Inflammatory macrophage treated with lipopolysaccharide for 4 hours (primary cell): ENCODE results near the gene DBP.
"Not testable (repeated sequence)": the region's sequence is repeated elsewhere in the genome, so short reads cannot be mapped to it uniquely, and the experiment has no call there.

Source experiments
- DNase-seq: peaks from one replicate; pipeline ENCODE4 v3.0.0-alpha.2; 2020

The DBP gene

DNA sequence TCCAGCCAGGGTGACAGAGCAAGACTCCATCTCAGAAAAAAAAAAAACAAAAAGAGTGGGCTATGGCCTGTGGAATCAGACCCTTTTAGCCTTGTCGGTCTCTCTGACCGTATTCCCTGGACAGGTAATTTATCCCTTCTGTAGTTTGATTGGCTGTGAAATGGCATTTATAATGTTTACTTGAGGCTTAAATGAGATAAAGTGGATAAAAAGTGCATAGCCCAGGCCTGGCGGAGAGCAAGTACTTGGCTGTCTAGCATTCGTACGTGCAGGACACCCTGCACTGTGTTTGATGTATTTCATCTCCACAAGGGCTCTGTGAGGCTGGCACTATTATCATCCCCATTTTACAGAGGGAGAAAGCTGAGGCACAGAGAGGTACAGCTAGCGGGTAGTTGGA, 28.6 kb upstream of the DBP start:
- DNase-seq: no peak

DNA sequence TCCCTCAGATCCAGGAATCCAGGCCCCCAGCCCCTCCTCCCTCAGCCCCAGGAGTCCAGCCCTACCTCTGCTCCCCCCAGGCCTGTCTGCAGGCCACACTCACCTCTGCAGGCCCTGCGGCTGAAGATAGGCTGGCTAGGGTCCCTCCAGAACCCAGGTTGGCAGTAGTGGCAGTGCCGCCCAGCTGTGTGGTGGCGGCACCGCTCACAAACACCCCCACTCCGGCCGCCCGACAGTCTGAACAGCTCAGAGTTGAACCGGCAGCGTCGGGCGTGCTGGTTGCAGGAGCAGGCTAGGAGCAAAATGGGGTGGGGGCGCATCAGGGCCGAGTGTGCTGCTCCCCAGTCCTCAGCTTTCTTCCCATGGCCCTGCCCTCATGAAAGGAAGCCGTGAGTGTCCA, 27.3 kb upstream of the DBP start:
- no peak for DNase-seq

DNA sequence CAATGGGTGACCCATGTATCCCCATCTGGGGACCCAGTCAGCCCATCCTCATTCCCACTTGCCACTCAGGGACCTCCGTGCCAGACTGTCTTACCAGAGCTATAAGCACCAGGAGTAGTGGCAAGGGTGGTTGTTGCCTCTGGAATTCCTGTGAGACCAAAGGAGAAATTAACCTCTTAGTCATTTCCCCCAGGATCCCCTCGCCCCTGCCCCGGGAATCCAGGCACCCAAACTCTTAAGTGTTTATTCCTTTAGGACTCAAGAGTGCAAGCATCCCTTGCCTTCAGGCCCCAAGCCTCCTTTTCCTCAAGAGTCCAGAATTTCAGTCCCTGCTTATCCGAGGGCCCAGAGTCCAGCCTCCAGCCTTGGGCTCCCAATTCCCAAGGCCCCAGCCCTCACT, 26.5 kb upstream of the DBP start:
- DNase-seq: no peak

DNA sequence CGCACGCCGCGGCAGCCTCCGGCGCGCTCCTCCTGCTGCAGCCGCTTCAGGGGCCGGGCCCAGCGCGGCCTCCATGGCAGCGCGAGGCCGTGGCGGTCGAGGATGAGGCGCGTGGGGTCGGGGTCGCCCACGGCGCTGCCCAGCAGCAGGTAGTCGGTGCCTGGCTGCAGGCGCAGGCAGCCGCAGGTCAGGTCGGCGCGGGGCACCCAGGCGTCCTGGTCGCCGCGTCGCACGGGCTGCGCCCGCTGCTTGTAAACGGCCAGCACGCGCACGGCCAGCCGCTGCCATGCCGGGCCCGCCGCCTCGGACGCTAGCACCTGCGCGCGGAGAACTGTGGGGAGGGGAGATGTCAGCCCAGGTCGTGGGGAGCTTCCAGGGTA, 24.5 kb upstream of the DBP start:
- DNase-seq: no peak

DNA sequence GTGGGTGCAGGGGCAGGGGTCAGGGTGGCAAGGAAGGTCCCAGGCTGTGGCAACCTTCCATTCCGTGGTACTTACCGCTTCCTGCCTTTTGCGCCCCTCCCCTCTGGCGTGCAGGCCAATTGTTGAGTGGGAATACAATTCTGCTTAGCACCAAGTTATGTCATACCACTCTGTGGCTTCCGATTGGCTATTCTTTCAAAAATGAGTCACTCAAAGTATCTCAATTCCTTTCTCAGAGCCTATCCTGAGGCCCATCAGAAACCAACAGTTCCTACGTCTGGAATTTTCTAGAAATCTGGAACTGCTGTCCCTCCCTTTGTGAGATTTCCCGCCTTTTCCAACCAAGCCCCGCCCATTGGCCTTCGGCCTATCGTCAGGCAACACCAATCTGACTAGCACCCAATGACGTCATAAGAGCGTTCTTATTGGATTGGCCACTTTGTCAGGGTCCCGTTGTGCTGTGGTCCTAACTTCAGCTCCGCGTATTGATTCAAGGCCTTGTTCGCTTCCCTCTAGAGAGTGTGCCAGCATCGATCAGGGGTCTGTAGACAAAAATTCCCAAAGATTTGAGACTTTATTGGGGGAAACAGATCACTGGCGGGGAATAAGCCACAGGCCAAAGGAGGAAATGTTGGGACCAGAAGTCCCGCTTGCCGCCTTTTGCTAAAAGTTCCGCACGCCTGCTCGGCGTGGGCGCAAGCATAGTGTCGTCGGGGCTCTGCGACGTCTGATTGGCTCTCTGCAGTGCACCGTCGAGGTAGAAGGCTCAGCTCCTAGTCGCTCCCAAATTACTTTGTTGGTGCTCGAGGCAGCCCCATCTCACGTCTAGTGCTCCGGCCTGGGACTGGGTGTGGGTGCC, 23.9 kb upstream of the DBP start:
- DNase-seq: peak; percentile 95

DNA sequence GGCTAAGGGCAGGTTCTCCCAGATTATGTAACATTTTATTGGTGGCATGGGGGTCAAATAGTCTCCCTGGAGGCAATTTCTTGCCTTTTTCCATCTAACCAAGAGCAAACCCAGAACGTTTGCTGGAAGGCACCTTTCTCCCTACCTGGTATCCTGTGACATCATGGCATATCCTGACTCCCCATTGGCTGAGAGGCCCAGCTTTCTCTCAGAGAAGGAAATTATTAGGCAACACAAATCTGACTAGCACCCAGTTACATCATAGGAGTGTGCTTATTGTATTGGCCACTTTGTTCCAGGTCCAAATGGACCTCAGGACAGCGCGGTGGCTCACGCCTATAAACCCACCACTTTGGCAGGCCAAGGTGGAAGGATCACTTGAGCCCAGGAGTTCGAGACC, 22.6 kb upstream of the DBP start:
- peak; percentile 77 for DNase-seq

DNA sequence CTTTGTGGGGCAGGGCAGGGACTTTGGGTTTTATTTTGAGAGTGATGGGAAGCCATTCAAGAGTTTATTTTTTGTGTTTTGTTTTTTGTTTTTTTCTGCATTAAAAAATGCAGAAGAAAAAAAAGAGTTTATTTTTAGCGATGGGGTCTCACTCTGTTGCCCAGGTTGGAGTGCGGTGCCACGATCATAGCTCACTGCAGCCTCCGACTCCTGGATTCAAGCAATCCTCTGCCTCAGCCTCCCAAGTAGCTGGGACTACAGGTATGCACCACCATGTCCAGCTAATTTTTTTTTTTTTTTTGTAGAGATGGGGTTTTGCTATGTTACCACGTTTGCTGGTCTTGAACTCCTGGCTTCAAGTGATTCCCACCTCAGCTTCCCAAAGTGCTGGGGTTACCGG, 21.3 kb upstream of the DBP start:
- DNase-seq: no peak

DNA sequence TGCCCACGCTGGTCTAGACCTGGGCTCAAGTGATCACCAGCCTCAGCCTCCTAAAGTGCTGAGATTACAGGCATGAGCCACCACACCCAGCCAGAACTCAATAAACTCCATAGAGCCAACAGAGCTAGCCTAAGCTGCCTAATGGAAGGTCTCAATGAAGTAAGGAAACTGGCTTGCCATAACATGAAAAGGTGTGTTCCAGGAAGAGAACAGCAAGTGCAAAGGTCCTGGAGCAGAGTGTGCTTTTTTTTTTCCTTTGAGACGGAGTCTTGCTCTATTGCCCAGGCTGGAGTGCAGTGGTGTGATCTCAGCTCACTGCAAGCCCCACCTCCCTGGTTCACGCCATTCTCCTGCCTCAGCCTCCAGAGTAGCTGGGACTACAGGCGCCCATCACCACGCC, 20.6 kb upstream of the DBP start:
- not testable (repeated sequence) for DNase-seq

DNA sequence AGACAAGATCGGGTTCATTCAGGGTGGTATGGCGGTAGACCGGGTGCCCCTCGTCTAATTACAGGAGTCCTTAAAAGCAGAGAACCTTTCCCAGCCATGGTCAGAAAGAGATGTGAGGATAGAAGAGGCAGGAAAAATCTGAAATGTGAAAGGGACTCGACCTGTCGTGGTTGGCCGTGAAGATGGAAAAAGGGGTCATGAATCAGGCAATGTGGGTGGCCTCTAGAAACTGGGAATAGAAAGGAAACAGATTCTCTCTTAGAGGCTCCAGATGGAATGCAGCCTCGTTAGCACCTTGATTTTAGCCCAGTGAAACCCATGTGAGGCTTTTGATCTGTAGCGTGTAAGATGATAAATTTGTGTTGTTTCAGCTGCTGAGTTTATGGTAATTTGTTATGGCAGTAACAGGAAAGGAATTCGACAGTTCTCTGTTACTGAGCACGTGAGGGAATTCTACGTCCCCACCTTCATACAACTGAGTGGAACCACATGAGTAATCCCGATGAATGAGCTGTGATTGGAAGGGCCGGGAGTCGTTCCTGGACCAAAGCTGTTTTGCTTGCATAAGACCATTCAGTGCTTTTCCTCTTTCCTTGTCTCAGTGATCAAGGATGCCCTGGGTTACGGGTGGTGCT, 19.8 kb upstream of the DBP start:
- DNase-seq: no peak

DNA sequence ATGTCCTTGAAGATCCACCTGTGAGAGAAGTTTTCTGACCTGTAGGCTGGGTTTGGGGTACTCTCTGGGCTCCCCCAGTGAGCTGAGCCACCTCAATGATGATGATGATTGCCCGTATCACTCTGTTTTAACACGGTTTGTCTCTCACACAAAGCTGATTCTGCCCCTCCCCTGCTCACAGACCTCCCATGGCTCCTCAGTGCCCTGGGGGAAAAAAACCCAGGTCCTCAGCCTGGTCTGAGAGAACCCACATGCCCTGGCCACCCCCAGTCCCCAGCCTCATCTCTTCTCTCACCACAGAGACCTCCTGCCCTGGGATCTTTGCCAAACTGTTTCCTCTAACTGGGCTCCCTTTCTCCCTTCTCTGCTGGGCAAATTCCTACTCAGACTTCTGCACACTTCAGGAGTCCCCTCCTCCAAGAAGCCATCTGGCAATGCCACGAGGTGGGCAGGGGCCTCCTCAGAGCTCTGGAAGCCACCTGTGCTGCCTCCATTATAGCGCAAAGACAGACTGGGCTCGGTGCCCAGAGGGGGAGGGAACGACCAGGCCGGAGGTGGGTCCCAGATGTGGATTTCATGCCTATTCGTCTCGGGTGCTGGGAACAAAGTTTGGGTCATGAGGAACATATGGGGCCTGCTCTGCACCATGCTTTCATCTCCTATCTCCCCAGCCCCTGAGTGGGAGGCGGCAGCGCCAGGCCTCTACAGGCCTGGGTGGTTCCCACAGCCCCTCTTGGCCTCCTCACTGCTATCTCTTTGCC, 17.3 kb upstream of the DBP start:
- DNase-seq: no peak

DNA sequence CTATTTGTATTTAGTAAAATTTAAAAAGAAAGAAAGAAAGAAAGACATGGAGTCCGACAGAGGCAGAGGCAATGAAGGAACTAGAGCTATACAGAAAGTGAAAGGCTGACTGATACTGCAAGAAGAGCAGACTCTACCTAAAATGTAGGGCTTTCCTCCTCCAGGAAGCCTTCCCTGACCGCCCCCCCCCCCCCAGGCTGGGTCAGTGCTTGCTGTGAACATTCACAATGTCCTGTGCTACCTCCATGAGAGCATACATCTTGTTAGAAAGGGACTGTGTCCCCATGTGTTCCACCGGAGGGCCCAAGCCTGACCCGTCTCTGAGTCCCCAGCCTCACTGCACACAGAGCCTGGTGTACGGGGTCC, 14.5 kb upstream of the DBP start:
- DNase-seq: peak; percentile 42

DNA sequence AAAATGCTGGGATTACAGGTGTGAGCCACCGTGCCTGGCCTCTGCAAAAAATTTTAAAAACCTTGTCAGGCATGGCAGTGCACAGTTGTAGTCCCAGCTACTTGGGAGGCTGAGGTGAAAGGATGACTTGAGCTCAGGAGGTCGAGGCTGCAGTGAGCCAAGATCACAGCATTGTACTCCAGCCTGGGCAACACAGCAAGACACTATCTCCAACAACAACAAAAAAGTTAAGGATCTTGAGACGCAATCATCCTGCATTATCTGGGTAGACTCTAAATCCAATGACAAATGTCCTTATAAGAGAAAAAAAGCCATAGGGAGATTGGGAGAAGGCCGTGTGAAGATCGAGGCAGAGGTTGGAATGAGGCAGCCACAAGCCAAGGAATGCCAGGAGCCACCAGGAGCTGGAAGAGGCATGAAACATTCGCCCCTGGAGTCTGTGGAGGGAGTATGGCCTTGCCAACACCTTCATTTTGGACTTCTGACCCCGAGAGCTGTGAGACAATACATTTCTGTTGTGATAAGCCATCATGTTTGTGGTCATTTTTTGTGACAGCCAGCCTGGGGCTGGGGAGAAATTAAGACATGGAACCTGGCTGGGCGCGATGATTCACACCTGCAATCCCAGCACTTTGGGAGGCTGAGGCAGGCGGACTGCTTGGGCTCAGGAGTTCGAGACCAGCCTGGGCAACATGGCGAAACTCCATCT, 13.9 kb upstream of the DBP start:
- no peak for DNase-seq

DNA sequence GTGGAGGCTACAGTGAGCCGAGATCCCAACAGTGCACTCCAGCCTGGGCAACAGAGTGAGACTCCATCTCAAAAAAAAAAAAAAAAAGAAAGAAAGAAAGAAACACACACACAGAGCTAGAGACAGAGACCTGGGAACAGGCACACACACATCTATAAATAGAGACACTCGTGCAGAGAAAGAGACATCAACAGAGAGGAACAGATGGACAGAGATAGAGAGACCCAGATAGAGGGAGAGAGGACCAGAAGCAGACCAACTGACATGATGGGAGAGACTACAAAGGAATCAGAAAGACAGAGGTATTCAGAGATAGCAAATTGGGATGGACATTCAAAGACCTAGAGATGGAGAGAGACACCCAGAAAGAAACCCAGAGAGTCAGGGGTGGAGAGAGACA, 11.0 kb upstream of the DBP start:
- no peak for DNase-seq

DNA sequence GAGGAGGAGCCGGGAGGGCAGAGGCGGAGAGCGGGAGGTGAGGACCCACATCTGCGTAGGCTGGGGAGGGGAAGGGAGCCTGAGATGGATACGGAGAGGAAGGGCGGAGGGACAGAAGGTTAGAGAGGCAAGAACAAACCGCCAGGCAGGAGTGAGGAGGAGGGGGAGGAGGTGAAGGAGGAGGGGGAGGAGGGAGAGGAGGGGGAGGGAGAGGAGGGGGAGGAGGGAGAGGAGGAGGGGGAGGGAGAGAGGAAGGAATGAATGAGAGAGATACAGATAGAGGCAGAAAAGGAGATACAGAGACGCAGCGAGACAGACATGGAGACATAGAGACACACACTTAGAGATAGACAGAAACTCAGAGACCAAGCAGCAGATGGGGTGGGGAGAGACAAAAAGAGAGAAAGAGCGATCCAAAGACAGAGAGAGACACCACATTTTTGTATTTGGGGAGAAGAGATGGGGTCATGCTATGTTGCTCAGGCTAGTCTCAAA, 9.6 kb upstream of the DBP start:
- no peak for DNase-seq

DNA sequence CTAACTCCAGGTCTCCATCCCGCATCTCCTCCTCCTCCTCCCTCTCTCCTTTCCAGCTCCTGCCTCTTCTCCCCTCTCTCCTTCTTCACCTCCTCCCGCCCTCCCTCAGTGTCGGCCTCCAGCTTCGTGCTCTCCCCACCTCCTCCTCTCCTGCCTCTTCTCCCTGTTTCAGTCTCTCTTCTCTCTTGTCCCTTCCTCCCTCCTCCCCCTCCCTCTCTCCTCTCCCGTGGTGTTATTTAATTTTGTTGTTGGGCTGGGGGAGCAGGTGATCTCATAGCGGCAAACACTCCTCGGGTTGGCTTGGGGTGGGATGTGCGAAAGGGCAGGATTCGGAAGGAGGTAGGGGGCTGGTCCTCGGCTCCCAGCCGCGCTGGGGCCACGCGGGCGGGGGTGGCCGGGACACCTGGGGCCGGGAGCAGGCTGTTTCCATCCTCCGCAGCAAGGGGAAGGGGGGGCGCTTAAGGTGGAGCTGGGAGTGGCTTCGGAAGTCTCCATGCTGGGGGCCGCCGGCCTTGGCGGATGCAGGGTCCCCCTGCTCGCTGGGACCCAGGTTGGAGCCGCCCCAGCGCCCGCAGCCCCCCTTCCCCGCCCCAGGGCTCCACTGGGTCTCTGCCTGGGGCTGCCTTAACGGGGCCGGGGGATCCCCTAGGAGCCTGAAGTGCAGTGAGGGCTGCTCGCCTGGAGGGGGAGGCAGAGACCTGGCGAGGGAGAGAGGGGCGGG, 9.0 kb upstream of the DBP start, which contains the start of gene CA11:
Gene CA11, minus strand, starts transcription at position 187 of the 721 bp plus-strand sequence. CDS start 555 bp downstream, outside the sequence.
- peak; percentile 75 for DNase-seq

DNA sequence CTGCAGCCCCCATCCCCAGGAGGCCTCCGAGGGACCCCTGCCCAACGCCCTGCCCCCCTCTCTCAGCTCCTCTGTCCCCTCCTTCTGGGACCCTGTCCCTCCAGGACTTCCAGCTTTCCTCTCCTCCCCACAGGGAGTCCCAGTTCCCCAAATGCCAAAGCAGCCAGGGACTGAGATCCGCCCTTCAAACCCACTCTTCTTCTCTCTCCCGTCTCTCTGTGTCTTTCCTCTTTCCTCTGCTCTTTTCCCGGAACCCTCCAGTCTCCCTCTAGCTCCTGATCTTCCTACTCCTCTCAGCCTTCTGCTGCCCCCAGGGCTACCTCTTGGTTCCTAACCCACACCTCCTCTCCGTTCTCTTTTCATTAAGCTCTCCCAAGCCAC, 8.4 kb upstream of the DBP start:
- DNase-seq: no peak

DNA sequence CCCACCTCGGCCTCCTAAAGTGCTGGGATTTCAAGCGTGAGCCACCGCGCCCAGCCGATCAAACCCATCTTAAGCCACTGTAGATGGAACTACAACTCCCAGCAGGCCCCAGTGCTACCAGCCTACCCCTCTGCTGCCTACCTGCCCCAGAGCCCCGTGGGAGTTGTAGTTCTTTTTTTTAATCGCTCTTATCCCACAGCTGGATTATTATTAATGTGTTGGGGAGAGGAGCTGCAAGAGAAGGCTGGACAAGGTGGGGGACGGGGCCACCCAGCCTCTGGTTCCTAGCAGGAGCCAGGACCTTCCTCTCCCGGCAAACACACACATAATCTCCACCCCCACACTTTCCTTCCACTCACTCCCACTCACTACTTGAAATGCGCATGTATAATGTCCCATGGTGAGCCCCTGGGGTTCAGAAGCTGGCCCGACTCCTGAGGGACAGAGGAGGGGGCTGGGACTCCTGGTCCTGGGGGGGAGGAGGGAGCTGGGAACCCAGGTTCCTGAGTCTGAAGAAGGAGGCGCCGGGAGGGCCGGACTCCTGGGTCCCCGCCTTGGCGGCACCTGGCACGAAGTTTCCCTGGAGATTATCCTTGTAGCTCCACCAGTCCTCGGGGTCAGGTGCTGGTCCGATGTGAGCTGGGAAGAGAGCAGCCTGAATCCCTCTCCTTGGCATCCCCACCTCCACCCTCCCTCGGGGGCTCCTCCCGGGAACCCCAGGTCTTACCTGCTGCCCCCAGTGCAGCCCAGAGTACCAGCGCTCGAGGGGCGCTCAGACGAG, 7.8 kb upstream of the DBP start:
- peak; percentile 71 for DNase-seq

DNA sequence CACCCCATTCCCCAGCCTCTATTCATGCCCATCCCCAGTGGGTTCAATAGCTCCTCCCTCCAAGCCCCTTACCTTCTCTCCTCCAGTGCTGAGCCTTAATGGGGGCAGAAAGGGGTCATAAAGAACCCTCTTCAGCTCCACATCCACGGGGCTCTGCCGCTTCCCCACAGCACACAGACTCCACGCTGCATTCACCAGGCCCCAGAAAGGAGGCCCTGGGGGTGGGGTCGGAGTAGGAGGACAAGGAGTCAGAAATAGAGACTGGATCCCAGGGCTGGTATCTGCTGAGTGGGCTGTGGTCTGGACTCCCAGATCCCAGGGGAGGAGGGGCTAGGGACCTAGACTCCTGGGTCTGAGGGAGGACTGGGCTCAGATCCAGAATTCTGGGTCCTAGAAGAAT, 7.2 kb upstream of the DBP start:
- no peak for DNase-seq

DNA sequence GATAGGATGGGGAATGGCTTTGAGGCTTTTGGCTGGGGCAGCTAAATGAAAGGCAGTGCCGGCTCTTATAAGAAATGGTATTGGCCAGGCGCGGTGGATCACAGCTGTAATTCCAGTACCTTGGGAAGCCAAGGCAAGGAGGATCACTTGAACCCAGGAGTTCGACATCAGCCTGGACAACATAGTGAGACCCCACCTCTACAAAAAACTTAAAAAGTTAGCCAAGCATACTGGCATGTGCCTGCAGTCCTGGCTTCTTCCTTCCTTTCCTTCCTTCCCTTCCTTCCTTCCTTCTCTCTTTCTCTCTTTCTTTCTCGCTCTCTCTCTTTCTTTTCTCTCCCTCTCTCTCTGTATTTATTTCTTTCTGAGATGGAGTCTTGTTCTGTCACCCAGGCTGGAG, 5.7 kb upstream of the DBP start:
- no peak for DNase-seq

DNA sequence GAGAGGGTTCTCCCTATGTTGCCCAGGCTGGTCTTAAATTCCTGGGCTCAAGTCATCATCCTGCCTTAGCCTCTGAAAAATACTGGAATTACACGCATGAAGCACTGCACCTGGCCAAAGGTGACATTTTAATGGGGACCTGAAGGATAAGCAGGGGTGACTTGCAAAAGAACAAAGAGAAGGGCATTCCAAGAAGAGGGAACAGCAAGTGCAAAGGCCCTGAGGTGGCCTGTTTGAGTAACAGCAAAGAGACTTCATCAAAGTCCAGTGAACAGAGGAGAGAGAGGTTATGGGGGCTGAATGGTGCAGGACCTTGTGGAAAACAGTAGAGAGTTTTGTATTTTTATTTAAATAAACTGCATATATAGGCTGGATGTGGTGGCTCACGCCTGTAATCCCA, 4.7 kb upstream of the DBP start:
- DNase-seq: no peak
